NT2/D1 (cell line): ENCODE results near the gene RAVER1.

ENCODE experiments used
- DNase-seq: peaks from one replicate; pipeline ENCODE4 v3.0.0-alpha.2; 2011; ENCODE audit warnings: low read depth, low spot score
- H3K27me3 ChIP-seq: 2 replicates; pipeline ENCODE4 v1.6.0; 2011; ENCODE audit warnings: mild to moderate bottlenecking; ENCODE audit not compliant: insufficient read length, insufficient read depth
- H3K36me3 ChIP-seq: 2 replicates; pipeline ENCODE4 v1.6.1; 2011; ENCODE audit warnings: mild to moderate bottlenecking, low read length, mixed read lengths; ENCODE audit not compliant: insufficient read depth, insufficient read length
- H3K4me1 ChIP-seq: 2 replicates; pipeline ENCODE4 v1.5.1; 2011; ENCODE audit not compliant: insufficient read depth, insufficient read length
- H3K4me3 ChIP-seq: 2 replicates; pipeline ENCODE4 v1.5.1; 2011; ENCODE audit warnings: low read depth; ENCODE audit not compliant: insufficient read length
- H3K9ac ChIP-seq: 2 replicates; pipeline ENCODE4 v1.6.0; 2011; ENCODE audit warnings: low read depth; ENCODE audit not compliant: insufficient read length
- H3K9me3 ChIP-seq: 2 replicates; pipeline ENCODE4 v1.5.1; 2011; ENCODE audit warnings: mild to moderate bottlenecking, low read length; ENCODE audit not compliant: insufficient read depth
- SUZ12 ChIP-seq: IDR thresholded peaks from 2 replicates; pipeline ENCODE4 v1.6.1; 2011; ENCODE audit not compliant: insufficient read length, insufficient read depth; ENCODE audit errors: extremely low read depth
- YY1 ChIP-seq: IDR thresholded peaks from 2 replicates; pipeline ENCODE4 v1.6.1; 2011; ENCODE audit not compliant: insufficient read length, insufficient read depth
- ZNF274 ChIP-seq: IDR thresholded peaks from 2 replicates; pipeline ENCODE4 v1.6.1; 2011; ENCODE audit warnings: mild to moderate bottlenecking, low read depth, low read length

The RAVER1 gene

DNA sequence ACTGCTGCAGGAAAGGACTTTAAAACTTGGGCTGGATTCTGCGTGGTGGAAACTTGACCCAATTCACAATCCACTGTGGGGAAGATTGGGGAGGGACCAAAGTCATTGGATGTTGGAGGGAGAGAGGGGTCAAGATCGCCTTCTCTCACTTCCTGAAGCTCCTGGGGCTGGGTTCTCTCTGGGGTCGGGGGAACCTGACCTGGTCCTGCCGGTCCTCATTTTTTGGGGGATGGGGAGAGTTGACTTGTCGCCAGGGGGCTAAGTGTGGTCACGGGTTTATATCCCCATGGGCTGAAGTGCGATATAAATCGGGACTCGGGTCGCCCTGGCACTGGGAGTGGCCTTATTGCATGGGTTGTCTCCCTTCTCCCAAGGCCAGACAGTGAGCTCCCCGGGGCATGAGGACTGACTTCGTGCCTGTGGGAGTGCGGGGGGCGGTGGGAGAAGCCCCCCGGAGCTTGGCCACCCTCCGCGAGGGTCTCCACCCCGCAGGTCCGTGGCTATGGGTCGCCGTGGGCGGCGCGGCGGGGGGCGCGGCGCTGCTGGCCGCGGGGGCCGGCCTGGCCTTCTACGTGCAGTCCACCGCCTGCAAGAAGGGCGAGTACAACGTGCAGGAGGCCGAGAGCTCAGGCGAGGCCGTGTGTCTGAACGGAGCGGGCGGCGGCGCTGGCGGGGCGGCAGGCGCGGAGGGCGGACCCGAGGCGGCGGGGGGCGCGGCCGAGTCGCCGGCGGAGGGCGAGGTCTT is 37.3 kb downstream of the RAVER1 start:
- peaks cover 59% of the 10 kb centered on the region for H3K27me3 ChIP-seq
- H3K4me1 ChIP-seq: peaks cover 36% of the 10 kb centered on the region
- no peak for DNase-seq
- no peaks in the 10 kb centered on the region for H3K9me3 ChIP-seq
- H3K9ac ChIP-seq: peak overlapping the region; percentile 61
- no peaks in the 10 kb centered on the region for H3K36me3 ChIP-seq
- TF ChIP-seq YY1 (no peak), SUZ12 (no peak), ZNF274 (no peak)
- peak overlapping the region; percentile 53 for H3K4me3 ChIP-seq

DNA sequence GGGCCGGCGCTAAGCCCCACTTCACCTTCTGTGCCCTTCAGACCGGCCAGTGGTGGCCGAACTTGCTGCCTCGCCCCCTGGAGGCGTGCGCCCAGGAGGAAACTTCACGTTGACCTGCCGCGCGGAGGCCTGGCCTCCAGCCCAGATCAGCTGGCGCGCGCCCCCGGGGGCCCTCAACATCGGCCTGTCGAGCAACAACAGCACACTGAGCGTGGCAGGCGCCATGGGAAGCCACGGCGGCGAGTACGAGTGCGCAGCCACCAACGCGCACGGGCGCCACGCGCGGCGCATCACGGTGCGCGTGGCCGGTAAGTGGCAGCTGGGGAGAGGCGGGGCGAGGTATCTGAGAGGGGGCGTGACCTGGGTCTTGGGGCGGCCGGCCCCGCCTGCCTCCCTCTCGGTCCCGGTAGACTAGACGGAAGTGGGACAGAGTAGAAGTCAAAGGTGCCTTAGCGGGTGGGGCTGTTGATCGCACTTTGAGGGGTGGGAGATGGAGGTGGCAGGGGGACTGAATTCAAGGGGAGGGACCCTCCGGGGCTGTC is 38.0 kb downstream of the RAVER1 start:
- Histone ChIP-seq H3K9ac (peak overlapping the region; percentile 64), H3K27me3 (peaks cover 65% of the 10 kb centered on the region), H3K4me3 (peak overlapping the region; percentile 53), H3K9me3 (no peaks in the 10 kb centered on the region), H3K36me3 (no peaks in the 10 kb centered on the region), H3K4me1 (peaks cover 43% of the 10 kb centered on the region)
- no peak for DNase-seq
- TF ChIP-seq ZNF274 (no peak), YY1 (no peak), SUZ12 (no peak)

DNA sequence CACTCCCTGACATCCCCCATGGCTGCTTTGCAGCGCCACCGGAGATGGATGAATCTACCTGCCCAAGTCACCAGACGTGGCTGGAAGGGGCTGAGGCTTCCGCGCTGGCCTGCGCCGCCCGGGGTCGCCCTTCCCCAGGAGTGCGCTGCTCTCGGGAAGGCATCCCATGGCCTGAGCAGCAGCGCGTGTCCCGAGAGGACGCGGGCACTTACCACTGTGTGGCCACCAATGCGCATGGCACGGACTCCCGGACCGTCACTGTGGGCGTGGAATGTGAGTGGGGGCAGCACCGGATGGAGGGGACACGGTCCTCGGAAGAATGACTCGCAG is 39.0 kb downstream of the RAVER1 start:
- Histone ChIP-seq H3K4me3 (no peak overlapping the region), H3K4me1 (peaks cover 45% of the 10 kb centered on the region), H3K27me3 (peaks cover 76% of the 10 kb centered on the region), H3K9ac (no peak overlapping the region), H3K9me3 (no peaks in the 10 kb centered on the region), H3K36me3 (no peaks in the 10 kb centered on the region)
- DNase-seq: no peak
- no peak for TF ChIP-seq YY1
- no peak for TF ChIP-seq SUZ12
- no peak for TF ChIP-seq ZNF274

DNA sequence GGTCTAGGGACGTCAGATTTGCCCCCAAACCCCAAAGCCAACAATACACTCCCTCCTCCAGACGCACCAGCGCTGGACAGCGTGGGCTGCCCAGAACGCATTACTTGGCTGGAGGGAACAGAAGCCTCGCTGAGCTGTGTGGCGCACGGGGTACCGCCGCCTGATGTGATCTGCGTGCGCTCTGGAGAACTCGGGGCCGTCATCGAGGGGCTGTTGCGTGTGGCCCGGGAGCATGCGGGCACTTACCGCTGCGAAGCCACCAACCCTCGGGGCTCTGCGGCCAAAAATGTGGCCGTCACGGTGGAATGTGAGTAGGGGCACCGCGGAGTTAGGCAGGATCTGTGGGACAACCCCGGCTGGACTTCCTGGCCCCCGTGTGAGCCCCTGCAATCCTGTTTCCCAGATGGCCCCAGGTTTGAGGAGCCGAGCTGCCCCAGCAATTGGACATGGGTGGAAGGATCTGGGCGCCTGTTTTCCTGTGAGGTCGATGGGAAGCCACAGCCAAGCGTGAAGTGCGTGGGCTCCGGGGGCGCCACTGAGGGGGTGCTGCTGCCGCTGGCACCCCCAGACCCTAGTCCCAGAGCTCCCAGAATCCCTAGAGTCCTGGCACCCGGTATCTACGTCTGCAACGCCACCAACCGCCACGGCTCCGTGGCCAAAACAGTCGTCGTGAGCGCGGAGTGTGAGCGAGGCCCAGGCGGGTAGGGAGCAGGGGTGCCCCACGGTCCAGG is 39.5 kb downstream of the RAVER1 start:
- TF ChIP-seq SUZ12 (no peak), YY1 (no peak), ZNF274 (no peak)
- DNase-seq: no peak
- peaks cover 81% of the 10 kb centered on the region for H3K27me3 ChIP-seq
- no peaks in the 10 kb centered on the region for H3K9me3 ChIP-seq
- no peaks in the 10 kb centered on the region for H3K36me3 ChIP-seq
- peaks cover 48% of the 10 kb centered on the region for H3K4me1 ChIP-seq
- peak overlapping the region; percentile 3 for H3K9ac ChIP-seq
- no peak overlapping the region for H3K4me3 ChIP-seq

DNA sequence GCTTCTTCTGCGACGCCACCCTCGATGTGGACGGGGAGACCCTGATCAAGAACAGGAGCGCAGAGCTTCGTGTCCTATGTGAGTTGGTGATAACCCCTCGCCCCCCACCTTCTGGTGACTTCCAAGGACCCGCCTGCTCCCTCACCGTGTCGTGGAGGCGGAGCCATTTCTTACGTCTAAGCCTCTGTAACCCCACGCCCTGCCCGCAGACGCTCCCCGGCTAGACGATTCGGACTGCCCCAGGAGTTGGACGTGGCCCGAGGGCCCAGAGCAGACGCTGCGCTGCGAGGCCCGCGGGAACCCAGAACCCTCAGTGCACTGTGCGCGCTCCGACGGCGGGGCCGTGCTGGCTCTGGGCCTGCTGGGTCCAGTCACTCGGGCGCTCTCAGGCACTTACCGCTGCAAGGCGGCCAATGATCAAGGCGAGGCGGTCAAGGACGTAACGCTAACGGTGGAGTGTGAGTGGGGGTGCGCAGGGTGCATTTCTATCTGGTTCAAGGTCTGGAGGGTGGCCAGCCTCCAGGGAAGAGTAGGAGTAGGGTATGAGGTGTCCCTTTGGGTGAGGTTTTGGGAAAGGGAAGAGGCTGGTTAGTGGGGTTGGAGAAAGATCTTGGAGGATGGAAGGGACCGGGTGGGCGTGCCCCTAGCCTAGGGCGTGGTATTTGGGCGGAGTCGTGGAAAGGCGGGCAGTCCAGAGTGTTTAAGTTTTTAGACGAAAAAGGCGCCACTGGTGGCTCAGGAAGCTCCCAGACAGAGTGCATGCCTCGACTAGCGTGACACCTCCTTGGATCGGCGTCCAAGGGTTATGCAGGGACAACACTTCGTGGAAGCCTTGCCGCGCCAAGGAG is 40.3 kb downstream of the RAVER1 start:
- no peak for DNase-seq
- H3K4me1 ChIP-seq: peaks cover 49% of the 10 kb centered on the region
- peak overlapping the region; percentile 35 for H3K4me3 ChIP-seq
- peaks cover 88% of the 10 kb centered on the region for H3K27me3 ChIP-seq
- H3K36me3 ChIP-seq: no peaks in the 10 kb centered on the region
- H3K9ac ChIP-seq: peak overlapping the region; percentile 51
- peak; percentile 56 for TF ChIP-seq SUZ12
- no peak for TF ChIP-seq YY1
- H3K9me3 ChIP-seq: no peaks in the 10 kb centered on the region

DNA sequence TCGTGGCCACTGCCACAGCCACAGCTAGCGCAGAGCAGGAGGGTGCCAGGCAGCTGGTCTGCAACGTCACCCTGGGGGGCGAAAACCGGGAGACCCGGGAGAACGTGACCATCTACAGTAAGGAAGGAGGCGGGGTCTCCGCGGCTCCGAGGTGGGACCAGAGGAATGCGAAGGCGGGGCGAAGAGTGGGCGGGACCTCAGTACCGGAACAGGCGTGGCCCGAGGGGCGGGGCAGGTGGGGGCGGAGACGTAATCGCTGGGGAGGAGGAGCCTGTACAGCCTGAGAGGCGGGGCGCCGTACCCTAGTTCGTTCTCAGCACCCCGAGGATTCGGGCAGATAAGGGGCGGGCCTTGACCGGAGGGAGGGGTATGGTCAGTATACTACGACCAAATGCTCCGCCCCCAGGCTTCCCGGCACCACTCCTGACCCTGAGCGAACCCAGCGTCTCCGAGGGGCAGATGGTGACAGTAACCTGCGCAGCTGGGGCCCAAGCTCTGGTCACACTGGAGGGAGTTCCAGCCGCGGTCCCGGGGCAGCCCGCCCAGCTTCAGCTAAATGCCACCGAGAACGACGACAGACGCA is 41.0 kb downstream of the RAVER1 start:
- peak overlapping the region; percentile 72 for H3K9ac ChIP-seq
- H3K9me3 ChIP-seq: no peaks in the 10 kb centered on the region
- H3K36me3 ChIP-seq: no peaks in the 10 kb centered on the region
- peaks cover 53% of the 10 kb centered on the region for H3K4me1 ChIP-seq
- TF ChIP-seq YY1 (no peak), ZNF274 (no peak), SUZ12 (no peak)
- peak; percentile 83 for DNase-seq
- peaks cover 95% of the 10 kb centered on the region for H3K27me3 ChIP-seq
- H3K4me3 ChIP-seq: peak overlapping the region; percentile 51

DNA sequence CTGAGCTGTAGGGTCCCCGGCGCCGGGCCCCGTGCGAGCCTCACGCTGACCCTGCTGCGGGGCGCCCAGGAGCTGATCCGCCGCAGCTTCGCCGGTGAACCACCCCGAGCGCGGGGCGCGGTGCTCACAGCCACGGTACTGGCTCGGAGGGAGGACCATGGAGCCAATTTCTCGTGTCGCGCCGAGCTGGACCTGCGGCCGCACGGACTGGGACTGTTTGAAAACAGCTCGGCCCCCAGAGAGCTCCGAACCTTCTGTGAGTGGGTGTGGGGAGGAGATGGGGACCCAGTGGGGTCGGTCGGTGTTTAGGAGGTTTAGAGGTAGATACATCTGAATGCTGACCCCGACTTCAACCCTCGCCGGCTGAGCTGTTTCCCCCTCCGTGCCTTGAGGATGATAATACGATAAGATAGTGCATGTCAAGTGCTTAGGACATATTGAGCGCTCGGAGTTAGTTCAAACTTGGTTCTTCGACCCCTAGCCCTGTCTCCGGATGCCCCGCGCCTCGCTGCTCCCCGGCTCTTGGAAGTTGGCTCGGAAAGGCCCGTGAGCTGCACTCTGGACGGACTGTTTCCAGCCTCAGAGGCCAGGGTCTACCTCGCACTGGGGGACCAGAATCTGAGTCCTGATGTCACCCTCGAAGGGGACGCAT is 41.6 kb downstream of the RAVER1 start:
- TF ChIP-seq SUZ12 (no peak), YY1 (no peak), ZNF274 (no peak)
- Histone ChIP-seq H3K27me3 (peaks cover 92% of the 10 kb centered on the region), H3K9me3 (no peaks in the 10 kb centered on the region), H3K4me1 (peaks cover 53% of the 10 kb centered on the region), H3K4me3 (peak overlapping the region; percentile 51), H3K36me3 (no peaks in the 10 kb centered on the region), H3K9ac (peak overlapping the region; percentile 72)
- no peak for DNase-seq
